Ishikawa (cell line): Measurements from ENCODE around the gene P3H2.

ENCODE experiments used
- CEBPB ChIP-seq: IDR thresholded peaks from 2 replicates; pipeline ENCODE4 v1.6.1; 2012
- CREB1 ChIP-seq: IDR thresholded peaks from 2 replicates; pipeline ENCODE4 v1.6.1; 2012; ENCODE audit warnings: low read depth
- EGR1 ChIP-seq: IDR thresholded peaks from 2 replicates; pipeline ENCODE4 v1.6.1; 2012
- EP300 ChIP-seq: IDR thresholded peaks from 2 replicates; pipeline ENCODE4 v1.6.1; 2012; ENCODE audit warnings: borderline replicate concordance
- FOXM1 ChIP-seq: IDR thresholded peaks from 2 replicates; pipeline ENCODE4 v1.6.1; 2012; ENCODE audit warnings: low read depth, borderline replicate concordance
- NFIC ChIP-seq: IDR thresholded peaks from 2 replicates; pipeline ENCODE4 v1.6.1; 2012
- RAD21 ChIP-seq: IDR thresholded peaks from 2 replicates; pipeline ENCODE4 v1.6.1; 2012; ENCODE audit warnings: low read depth
- TAF1 ChIP-seq: IDR thresholded peaks from 2 replicates; pipeline ENCODE4 v1.6.1; 2012; ENCODE audit warnings: low read depth, mild to moderate bottlenecking
- TCF12 ChIP-seq: IDR thresholded peaks from 2 replicates; pipeline ENCODE4 v1.6.1; 2012; ENCODE audit warnings: low read depth
- TEAD4 ChIP-seq: IDR thresholded peaks from 2 replicates; pipeline ENCODE4 v1.6.1; 2012
- YY1 ChIP-seq: IDR thresholded peaks from 2 replicates; pipeline ENCODE4 v1.6.1; 2012; ENCODE audit warnings: low read depth
- ZBTB7A ChIP-seq: IDR thresholded peaks from 2 replicates; pipeline ENCODE4 v1.6.1; 2012; ENCODE audit warnings: low read depth
- TF ChIP-seq, protein P1 (sequence below): IDR thresholded peaks from 2 replicates; pipeline ENCODE4 v1.6.1; 2012
- TF ChIP-seq, protein P2 (sequence below): IDR thresholded peaks from 2 replicates; pipeline ENCODE4 v1.6.1; 2012
- TF ChIP-seq, protein P3 (sequence below): IDR thresholded peaks from 2 replicates; pipeline ENCODE4 v1.6.1; 2012; ENCODE audit warnings: low read depth, mild to moderate bottlenecking

Gene P3H2, protein sequence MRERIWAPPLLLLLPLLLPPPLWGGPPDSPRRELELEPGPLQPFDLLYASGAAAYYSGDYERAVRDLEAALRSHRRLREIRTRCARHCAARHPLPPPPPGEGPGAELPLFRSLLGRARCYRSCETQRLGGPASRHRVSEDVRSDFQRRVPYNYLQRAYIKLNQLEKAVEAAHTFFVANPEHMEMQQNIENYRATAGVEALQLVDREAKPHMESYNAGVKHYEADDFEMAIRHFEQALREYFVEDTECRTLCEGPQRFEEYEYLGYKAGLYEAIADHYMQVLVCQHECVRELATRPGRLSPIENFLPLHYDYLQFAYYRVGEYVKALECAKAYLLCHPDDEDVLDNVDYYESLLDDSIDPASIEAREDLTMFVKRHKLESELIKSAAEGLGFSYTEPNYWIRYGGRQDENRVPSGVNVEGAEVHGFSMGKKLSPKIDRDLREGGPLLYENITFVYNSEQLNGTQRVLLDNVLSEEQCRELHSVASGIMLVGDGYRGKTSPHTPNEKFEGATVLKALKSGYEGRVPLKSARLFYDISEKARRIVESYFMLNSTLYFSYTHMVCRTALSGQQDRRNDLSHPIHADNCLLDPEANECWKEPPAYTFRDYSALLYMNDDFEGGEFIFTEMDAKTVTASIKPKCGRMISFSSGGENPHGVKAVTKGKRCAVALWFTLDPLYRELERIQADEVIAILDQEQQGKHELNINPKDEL

DNA sequence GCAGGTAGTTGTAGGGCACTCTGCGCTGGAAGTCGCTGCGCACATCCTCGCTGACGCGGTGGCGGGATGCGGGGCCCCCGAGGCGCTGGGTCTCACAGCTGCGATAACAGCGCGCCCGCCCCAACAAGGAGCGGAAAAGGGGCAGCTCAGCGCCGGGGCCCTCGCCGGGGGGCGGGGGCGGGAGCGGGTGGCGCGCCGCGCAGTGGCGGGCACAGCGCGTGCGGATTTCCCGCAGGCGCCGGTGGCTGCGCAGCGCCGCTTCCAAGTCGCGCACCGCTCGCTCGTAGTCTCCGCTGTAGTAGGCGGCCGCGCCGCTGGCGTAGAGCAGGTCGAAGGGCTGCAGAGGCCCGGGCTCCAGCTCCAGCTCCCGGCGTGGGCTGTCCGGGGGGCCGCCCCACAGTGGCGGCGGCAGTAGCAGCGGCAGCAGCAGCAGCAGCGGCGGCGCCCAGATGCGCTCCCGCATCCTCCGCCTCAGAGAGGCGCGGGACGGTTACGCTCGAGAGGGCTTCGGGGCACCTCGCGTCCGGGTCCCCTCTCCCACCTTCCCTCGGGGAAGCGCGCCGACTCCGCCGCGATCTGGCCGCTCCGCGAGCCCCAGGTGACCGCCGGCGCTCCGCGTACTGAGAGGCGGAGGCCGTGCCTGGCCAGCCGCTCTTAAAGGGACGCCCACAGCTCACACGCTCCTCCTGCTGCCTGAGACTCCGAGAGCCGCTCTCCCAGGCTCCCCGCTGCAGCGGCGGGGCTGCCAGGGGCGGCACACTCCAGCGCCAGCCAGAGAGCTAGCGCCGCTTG is at the start of gene P3H2:
P3H2 (minus strand) TSS at position 629 of the 792 bp plus-strand sequence; CDS start at position 463, 166 bp downstream.
- TF ChIP-seq, protein P1, sequence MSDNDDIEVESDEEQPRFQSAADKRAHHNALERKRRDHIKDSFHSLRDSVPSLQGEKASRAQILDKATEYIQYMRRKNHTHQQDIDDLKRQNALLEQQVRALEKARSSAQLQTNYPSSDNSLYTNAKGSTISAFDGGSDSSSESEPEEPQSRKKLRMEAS = peak; percentile 85
- peak; percentile 7; the same call in 1 of the 2 replicates for TF ChIP-seq EGR1
- TF ChIP-seq NFIC = peak; percentile 17; the same call in 1 of the 2 replicates
- TF ChIP-seq TAF1 = peak; percentile 38
- no peak for TF ChIP-seq YY1
- TF ChIP-seq, protein P2, sequence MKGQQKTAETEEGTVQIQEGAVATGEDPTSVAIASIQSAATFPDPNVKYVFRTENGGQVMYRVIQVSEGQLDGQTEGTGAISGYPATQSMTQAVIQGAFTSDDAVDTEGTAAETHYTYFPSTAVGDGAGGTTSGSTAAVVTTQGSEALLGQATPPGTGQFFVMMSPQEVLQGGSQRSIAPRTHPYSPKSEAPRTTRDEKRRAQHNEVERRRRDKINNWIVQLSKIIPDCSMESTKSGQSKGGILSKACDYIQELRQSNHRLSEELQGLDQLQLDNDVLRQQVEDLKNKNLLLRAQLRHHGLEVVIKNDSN = peak; percentile 42
- no peak for TF ChIP-seq EP300
- no peak for TF ChIP-seq ZBTB7A
- peak; percentile 11; the same call in 1 of the 2 replicates for TF ChIP-seq FOXM1
- no peak for TF ChIP-seq CEBPB
- peak; percentile 59; the same call in 1 of the 2 replicates for TF ChIP-seq TCF12
- TF ChIP-seq CREB1 = no peak
- TF ChIP-seq TEAD4 = peak; percentile 21; the same call in 1 of the 2 replicates
- peak; percentile 64 for TF ChIP-seq RAD21
- TF ChIP-seq, protein P3, sequence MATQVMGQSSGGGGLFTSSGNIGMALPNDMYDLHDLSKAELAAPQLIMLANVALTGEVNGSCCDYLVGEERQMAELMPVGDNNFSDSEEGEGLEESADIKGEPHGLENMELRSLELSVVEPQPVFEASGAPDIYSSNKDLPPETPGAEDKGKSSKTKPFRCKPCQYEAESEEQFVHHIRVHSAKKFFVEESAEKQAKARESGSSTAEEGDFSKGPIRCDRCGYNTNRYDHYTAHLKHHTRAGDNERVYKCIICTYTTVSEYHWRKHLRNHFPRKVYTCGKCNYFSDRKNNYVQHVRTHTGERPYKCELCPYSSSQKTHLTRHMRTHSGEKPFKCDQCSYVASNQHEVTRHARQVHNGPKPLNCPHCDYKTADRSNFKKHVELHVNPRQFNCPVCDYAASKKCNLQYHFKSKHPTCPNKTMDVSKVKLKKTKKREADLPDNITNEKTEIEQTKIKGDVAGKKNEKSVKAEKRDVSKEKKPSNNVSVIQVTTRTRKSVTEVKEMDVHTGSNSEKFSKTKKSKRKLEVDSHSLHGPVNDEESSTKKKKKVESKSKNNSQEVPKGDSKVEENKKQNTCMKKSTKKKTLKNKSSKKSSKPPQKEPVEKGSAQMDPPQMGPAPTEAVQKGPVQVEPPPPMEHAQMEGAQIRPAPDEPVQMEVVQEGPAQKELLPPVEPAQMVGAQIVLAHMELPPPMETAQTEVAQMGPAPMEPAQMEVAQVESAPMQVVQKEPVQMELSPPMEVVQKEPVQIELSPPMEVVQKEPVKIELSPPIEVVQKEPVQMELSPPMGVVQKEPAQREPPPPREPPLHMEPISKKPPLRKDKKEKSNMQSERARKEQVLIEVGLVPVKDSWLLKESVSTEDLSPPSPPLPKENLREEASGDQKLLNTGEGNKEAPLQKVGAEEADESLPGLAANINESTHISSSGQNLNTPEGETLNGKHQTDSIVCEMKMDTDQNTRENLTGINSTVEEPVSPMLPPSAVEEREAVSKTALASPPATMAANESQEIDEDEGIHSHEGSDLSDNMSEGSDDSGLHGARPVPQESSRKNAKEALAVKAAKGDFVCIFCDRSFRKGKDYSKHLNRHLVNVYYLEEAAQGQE = no peak

DNA sequence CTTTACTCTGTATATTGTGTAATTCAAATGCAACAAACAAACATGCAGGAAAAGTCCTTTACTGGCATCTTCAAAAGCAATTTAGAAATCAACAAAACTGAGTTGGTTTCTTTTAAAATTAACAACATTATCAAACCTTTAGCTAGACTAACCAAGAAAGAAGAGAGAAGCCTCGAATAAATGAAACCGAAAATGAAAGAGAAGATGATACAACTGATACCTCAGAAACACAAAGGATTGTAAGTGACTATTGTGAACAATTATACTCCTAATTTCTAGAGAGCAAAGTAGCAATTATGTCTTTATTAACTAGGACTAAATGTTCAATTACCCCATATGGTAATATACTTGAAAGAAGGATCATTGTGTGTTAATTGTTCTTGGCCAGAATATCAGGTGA is 49.2 kb upstream of the P3H2 start:
- TF ChIP-seq ZBTB7A (no peak), EGR1 (no peak), NFIC (no peak), TAF1 (no peak), TCF12 (no peak), TEAD4 (no peak), RAD21 (no peak), CEBPB (no peak), FOXM1 (no peak), EP300 (no peak), YY1 (no peak), CREB1 (no peak)
- TF ChIP-seq, protein P3 = no peak
- TF ChIP-seq, protein P2 = no peak
- TF ChIP-seq, protein P1 = no peak

DNA sequence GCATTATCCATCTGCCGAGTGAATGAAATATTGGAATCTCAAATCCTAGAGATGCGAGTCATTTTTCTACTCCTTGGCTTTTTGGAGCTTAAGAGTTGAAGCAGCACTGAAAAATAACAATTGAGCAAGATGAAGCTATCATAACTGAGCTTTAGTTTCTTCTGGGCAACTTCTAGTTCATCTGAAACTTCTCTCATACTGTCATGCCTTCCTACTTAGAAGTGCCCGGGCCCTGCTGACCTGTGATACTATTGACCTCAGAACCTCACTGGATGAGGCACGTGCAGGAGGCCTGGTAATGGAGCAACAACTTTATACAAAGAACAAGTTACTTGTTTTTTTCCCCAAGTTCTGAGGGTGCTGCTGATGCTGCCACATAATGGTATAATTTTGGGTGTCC is 48.5 kb upstream of the P3H2 start:
- TF ChIP-seq TCF12 = no peak
- no peak for TF ChIP-seq TAF1
- TF ChIP-seq EGR1 = no peak
- TF ChIP-seq, protein P1 = no peak
- TF ChIP-seq EP300 = no peak
- no peak for TF ChIP-seq YY1
- TF ChIP-seq, protein P2 = no peak
- TF ChIP-seq TEAD4 = no peak
